GM19328 (cell line): Measurements from ENCODE around the gene RAX2.

Experiments
- ATAC-seq: cut with Tn5 transposase; IDR thresholded peaks from one replicate; pipeline ENCODE4 v1.9.1; 2021; ENCODE audit warnings: mild to moderate bottlenecking, moderate library complexity; ENCODE audit not compliant: unreplicated experiment

RAX2 gene

DNA sequence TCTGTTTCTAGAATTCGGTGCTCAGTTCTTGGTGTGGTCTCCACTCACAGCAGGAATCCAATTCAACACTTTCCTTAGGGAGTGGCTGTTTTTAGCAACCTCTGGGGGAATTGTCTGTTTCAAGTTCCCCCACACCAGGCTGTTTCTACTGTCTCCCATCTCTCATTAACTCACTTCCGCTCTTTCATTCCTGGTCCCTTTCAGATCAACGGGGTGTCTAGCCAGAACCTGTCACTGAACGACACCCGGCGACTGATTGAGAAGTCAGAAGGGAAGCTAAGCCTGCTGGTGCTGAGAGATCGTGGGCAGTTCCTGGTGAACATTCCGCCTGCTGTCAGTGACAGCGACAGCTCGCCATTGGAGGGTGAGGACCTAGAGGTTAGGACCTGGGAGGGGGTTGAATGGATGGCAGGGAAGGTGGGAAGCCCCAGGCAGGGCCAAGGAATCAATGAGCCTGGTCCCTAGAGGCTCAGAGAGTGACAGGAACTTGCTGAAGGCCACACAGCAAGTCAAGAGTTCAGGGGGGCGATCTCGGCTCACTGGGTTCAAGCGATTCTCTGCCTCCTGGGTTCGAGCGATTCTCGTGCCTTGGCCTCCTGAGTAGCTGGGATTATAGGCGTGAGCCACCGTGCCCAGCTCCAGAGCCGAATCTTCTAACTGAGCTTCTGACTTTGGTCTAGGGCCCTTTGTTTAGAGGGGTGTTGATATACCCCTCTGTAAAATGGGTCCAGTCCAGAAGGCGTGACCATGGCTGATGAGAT lies 38.3 kb downstream of the RAX2 start:
- ATAC-seq = no peak

DNA sequence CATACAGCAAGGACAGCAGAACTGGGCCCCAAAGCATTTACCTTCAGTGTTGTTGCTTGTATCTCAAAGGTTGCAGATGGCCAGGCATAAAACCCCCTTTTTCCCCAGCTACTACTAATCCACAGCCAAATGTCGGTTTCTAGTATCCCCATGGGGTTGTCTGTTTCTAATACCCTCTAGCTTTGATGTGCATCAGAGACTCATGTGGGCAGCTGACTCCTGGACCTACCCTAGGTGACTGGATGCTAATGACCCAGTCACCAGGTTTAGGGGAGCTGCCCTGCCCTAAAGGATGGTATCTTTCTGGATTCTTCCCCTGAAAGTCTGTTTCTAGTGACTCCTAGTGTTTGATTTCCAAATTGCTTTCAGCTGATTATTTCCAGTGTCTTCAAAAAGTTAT lies 39.9 kb downstream of the RAX2 start:
- ATAC-seq = no peak

DNA sequence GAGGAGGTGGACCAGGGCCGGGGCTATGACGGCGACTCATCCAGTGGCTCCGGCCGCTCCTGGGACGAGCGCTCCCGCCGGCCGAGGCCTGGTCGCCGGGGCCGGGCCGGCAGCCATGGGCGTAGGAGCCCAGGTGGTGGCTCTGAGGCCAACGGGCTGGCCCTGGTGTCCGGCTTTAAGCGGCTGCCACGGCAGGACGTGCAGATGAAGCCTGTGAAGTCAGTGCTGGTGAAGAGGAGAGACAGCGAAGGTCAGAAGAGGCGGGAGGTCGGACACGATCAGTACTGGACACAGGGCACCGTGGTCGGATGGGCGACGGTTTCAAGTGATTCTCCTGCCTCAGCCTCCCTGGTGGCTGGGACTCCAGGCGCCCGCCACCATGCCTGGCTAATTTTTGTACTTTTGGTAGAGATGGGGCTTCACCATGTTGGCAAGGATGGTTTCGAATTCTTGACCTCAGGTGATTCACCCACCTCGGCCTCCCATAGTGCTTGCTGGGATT lies 41.5 kb downstream of the RAX2 start:
- ATAC-seq = no peak

DNA sequence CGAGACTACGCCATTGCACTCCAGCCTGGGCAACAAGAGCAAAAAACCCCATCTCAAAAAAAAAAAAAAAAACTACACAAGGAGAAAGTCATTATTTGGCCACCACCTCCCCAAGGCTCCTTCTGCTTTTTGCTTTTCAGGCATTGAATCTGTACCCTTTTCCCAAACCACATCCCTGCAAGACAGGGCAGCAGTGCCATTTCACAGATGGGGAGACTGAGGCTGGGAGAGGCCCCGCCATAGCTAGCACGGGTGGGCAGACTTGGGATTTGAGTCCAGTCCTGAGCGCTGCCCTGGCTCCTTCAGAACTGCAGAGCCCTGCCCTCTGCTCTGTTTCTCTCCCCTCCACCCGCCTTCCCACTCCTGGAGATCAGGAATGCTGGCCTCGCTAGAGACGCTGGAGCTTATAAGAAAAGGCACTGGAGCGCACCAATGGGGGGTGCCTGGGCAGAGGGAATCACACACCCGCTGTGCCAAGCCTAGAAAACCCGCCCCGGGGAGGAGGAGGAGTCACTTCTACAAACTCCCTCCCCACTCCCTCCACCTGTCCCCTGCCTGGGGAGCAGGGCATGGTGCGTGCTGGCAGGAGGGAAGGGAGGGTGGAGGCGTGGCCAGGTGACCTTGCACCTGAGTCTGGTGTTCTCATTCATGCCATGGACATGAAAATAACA lies 46.3 kb downstream of the RAX2 start:
- no peak for ATAC-seq

DNA sequence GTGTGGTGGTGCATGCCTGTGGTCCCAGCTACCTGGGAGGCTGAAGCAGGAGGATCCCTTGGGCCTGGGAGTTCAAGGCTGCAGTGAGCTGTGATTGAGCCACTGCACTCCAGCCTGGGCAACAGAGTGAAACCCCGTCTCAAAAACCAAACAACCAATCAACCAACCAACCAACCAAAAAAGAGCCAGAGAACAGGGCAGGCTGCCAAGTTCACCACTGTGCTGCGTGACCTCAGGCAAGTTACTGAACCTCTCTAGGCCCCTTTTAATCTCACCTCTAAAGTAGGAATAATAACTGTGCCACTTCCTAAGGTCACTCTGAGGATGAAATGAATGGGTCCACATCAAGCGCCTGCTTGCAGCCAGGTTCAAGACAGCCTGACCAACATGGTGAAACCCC lies 46.9 kb downstream of the RAX2 start:
- ATAC-seq = no peak

DNA sequence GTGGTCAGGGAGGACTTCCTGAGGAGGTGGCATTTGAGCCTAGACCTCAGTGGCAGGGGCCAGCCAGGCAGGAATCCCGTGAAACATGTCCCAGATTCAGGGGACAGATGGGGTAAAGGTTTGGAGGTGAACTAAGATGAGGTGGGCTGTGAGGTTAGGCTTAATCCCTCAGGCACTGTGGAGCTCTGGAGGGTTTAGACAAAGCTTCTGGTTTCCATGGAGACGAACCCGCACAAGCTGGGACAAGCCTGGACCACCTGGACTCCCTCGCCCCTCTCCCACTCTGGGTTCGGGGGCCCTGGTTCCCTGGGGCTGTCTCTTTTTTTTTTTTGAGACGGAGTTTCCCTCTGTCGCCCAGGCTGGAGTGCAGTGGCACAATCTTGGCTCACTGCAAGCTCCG lies 48.1 kb downstream of the RAX2 start:
- ATAC-seq = no peak

DNA sequence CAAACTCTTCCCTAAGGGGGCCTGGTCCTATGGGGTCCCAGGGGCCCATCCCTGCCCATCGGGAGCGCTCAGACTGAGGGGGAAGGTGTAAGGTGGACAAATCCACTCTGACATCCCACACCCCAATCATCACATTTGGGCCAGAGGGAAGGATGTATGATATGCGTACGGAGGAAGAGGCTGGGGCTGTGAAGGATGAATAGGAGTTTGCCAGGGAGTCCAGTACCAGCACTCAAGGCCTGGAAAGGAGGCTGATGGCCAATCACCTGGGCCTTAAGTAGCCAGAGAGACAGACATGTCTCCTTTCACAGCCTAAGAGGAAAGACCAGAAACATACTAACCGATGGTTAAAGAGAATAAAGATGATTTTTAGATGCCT lies 48.9 kb downstream of the RAX2 start:
- no peak for ATAC-seq

DNA sequence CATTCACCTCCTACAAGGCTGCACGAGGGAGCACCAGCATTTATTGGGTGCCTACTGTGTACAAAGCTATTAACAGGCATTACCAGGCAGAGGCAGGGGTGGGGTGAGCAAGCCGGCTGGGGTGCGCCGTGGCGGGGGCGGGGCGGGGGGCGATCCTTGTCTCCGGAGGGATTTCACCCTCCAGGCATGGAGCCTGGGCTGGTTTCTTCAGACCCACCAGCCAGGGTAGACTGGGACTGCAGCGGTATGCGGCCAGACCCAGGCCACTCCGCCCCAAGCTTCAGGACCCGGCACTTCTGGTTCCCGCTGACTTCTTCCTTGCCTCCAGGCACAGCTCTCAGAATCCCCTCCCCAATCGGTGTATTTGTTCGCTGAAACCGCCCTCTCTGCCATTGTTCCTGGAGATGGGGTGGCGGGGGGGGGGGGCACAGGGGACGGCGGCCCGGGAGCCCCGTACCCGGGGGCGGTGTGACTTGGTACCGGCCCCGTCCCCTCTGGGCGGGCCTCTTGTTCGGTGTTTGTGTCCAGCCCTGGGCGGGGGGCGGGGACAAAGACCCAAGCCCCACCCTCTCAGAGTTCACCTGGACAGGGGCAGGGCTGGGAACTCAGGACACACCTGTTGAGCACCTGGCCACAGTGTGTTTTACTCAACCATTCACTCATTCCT lies 49.5 kb downstream of the RAX2 start:
- ATAC-seq = no peak

DNA sequence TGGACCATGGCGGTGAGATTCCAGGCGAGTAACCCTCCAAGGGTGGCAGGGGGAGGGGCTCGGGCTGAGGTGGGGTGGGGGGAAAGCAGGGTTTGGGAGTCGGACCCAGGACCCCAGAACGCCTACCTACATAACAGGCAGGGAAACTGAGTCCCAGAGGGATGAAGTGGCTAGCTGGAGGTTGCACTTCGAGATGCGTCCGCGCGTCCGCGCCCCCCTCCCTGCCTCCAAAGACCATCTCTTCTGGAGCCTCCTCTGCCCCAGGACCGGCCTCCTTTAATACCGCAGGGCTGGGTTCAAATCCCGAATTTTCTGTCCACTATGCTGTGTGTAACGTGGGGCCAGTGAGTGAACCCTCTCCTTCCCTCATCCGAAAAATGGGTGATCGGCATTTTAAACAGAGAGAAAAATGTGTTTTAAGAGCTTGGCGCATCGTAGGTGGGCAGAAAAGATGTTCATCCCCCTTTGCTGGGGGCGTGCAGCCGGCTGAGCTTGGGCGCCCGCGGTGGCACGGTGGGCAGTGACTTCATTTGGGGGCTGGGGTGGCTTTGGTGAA lies 50.1 kb downstream of the RAX2 start:
- no peak for ATAC-seq

DNA sequence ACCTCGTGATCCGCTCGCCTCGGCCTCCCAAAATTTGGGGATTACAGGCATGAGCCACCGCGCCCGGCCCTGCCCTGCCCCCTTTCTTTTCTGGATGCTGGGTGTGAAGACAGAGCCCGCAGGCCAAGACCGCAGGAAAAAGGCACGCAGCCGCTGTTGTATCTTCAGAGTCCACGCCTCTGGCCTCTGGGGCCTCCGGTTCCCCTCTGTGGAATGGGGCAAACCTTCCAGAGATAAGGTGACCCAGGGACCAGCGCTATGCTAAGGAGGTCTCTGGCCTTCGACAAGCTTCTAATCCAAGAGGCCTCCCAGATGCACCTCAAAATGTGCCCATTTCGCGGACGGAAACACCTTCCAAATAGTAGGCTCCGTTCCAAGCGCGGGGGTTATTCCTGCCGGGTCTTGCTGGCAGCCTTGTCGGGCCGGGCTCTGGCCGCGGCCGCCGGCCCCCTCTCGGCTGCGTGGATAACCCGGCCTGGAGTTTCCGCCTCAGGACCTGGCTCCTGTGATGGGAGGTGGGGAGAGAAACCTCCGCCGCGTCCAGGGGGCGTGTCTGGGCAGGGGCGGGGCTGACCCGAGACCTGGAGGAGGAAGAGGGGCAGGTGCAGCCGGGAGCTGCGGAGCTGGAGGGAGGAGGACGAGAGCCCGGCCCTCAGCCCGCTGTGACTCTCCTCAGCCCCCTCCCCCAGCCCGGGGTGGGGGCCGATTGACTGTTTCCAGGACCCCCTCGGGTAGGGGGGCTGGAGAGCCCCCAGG lies 50.7 kb downstream of the RAX2 start:
- ATAC-seq = no peak

DNA sequence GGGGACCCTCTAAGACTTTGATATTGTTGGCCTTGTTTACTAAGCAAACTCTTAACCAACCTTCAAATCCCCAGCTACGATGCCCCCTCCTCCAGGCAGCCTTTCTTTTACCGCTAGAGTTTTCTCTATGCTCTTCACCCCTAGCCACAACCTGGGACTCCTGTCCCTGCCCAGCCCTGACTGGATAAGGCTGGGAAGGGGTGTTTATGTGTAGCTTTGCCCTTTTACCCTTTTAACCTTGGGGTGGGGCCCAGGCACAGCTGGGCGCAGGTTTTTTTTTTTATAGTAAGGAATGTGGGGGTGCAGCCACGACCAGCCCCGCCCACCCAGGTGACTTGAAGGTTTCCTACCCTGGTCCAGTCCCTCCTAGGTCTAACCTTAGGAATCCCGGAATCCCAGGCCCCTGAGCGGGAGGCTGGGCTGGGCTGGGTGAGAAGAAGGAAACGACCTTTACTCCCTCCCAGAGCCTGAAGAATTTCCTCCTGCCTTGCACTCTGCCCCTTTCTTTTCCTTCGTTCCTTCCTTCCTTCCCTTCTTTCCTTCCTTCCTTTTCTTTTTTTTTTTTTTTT lies 51.6 kb downstream of the RAX2 start:
- ATAC-seq = no peak

DNA sequence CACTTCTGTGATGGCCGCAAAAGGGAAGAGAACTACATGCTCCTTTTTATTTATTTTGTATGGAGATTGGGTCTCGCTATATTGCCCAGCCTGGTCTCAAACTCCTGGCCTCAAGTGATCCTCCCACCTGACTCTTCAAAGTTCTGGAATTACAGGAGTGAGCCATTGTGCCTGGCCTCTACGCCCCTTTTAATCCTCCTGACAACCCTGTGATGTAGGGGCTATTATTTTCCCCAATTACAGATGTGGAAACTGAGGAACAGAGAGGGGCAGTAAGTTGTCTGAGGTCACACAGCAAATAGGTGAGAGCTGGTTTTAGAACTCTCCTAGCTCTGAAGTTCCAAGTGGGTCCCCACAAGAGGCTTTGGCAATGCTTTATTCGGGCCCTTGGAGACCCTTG lies 52.2 kb downstream of the RAX2 start:
- no peak for ATAC-seq
